Measurements from ENCODE around the gene GGACT. TPM values are rescaled to one million over a fixed set of nuclear protein-coding genes. Genes with fewer than 3 reads are reported as not detected.

GGACT gene
- total RNA-seq, 2 donors from 2014 or later = 4.2 to 7.7 TPM

GRCh38 chr13:100515410-100515800, 73.2 kb downstream of the GGACT start:
- no peaks in the 10 kb centered on the region for H3K9me3 Mint-ChIP-seq

GRCh38 chr13:100514788-100515409, 73.7 kb downstream of the GGACT start:
- no peaks in the 10 kb centered on the region for H3K27me3 Mint-ChIP-seq
- peaks cover 35 to 43% of the 10 kb centered on the region in 2 donors for H3K4me1 Mint-ChIP-seq (ENCODE audit: low read depth in 2 of 2)
- ATAC-seq = peak; percentile 82 to 85
- no peaks in the 10 kb centered on the region for H3K36me3 Mint-ChIP-seq
- no peaks in the 10 kb centered on the region for H3K9me3 Mint-ChIP-seq
- H3K4me3 Mint-ChIP-seq = no peak overlapping the region
- peak overlapping the region; percentile 36 to 58 for H3K27ac Mint-ChIP-seq
- DNase-seq (ENCODE audit: low spot score) = peak; percentile 71

More at GRCh38 chr13:100515410-100515800, 73.2 kb downstream of the GGACT start:
- ATAC-seq (no peak), DNase-seq (ENCODE audit: low spot score) (no peak)
- H3K27ac Mint-ChIP-seq = no peak overlapping the region
- H3K36me3 Mint-ChIP-seq = no peaks in the 10 kb centered on the region
- peaks cover 35 to 43% of the 10 kb centered on the region in 2 donors for H3K4me1 Mint-ChIP-seq (ENCODE audit: low read depth in 2 of 2)
- no peak overlapping the region for H3K4me3 Mint-ChIP-seq
- no peaks in the 10 kb centered on the region for H3K27me3 Mint-ChIP-seq

GRCh38 chr13:100513987-100514670, 74.5 kb downstream of the GGACT start:
- Mint-ChIP-seq H3K36me3 (no peaks in the 10 kb centered on the region), H3K27ac (peak overlapping the region; percentile 36 to 58), H3K9me3 (no peaks in the 10 kb centered on the region), H3K4me1 (ENCODE audit: low read depth in 2 of 2) (peaks cover 37 to 43% of the 10 kb centered on the region in 2 donors), H3K27me3 (no peaks in the 10 kb centered on the region), H3K4me3 (no peak overlapping the region)
- DNase-seq (ENCODE audit: low spot score) (no peak), ATAC-seq (no peak)

GRCh38 chr13:100513171-100513570, 75.4 kb downstream of the GGACT start:
- Mint-ChIP-seq H3K36me3 (no peaks in the 10 kb centered on the region), H3K27ac (peak overlapping the region in 1 of 2 donors; percentile 47), H3K27me3 (no peaks in the 10 kb centered on the region), H3K4me1 (ENCODE audit: low read depth in 2 of 2) (peaks cover 39 to 40% of the 10 kb centered on the region in 2 donors), H3K9me3 (no peaks in the 10 kb centered on the region), H3K4me3 (no peak overlapping the region)
- ATAC-seq = no peak
- DNase-seq (ENCODE audit: low spot score) = no peak

GRCh38 chr13:100512422-100512821, 76.2 kb downstream of the GGACT start:
- Mint-ChIP-seq H3K9me3 (no peaks in the 10 kb centered on the region), H3K27ac (peak overlapping the region; percentile 44 to 47), H3K4me3 (peak overlapping the region; percentile 54), H3K36me3 (no peaks in the 10 kb centered on the region), H3K4me1 (ENCODE audit: low read depth in 2 of 2) (peaks cover 34% of the 10 kb centered on the region in 2 donors), H3K27me3 (no peaks in the 10 kb centered on the region)
- DNase-seq (ENCODE audit: low spot score) (no peak), ATAC-seq (peak; percentile 46 to 69)

GRCh38 chr13:100511466-100511865, 77.1 kb downstream of the GGACT start:
- H3K4me3 Mint-ChIP-seq = no peak overlapping the region
- DNase-seq (ENCODE audit: low spot score) (no peak), ATAC-seq (no peak)
- no peak overlapping the region for H3K27ac Mint-ChIP-seq
- peaks cover 39 to 41% of the 10 kb centered on the region in 2 donors for H3K4me1 Mint-ChIP-seq (ENCODE audit: low read depth in 2 of 2)
- H3K9me3 Mint-ChIP-seq = no peaks in the 10 kb centered on the region
- H3K27me3 Mint-ChIP-seq = no peaks in the 10 kb centered on the region
- H3K36me3 Mint-ChIP-seq = no peaks in the 10 kb centered on the region

GRCh38 chr13:100510208-100510957, 78.2 kb downstream of the GGACT start:
- no peak for ATAC-seq
- Mint-ChIP-seq H3K4me3 (no peak overlapping the region), H3K36me3 (no peaks in the 10 kb centered on the region), H3K4me1 (ENCODE audit: low read depth in 2 of 2) (peaks cover 46 to 48% of the 10 kb centered on the region in 2 donors), H3K27ac (no peak overlapping the region), H3K9me3 (no peaks in the 10 kb centered on the region), H3K27me3 (no peaks in the 10 kb centered on the region)
- no peak for DNase-seq (ENCODE audit: low spot score)

GRCh38 chr13:100508996-100509395, 79.6 kb downstream of the GGACT start:
- Mint-ChIP-seq H3K27ac (no peak overlapping the region), H3K27me3 (no peaks in the 10 kb centered on the region), H3K9me3 (no peaks in the 10 kb centered on the region), H3K4me1 (ENCODE audit: low read depth in 2 of 2) (peaks cover 40 to 49% of the 10 kb centered on the region in 2 donors), H3K36me3 (no peaks in the 10 kb centered on the region), H3K4me3 (no peak overlapping the region)
- DNase-seq (ENCODE audit: low spot score) (no peak), ATAC-seq (no peak)

- Mint-ChIP-seq H3K9me3 (no peaks in the 10 kb centered on the region), H3K27me3 (no peaks in the 10 kb centered on the region), H3K4me1 (ENCODE audit: low read depth in 2 of 2) (peaks cover 38 to 49% of the 10 kb centered on the region in 2 donors), H3K27ac (peak overlapping the region in 1 of 2 donors; percentile 90), H3K4me3 (no peak overlapping the region), H3K36me3 (no peaks in the 10 kb centered on the region)
- ATAC-seq = no peak
- no peak for DNase-seq (ENCODE audit: low spot score)
Measured at GRCh38 chr13:100508455-100508854, 80.1 kb downstream of the GGACT start.

- no peaks in the 10 kb centered on the region for H3K36me3 Mint-ChIP-seq
- peak overlapping the region; percentile 90 to 96 for H3K27ac Mint-ChIP-seq
- peak overlapping the region; percentile 87 for H3K4me3 Mint-ChIP-seq
- peaks cover 37 to 43% of the 10 kb centered on the region in 2 donors for H3K4me1 Mint-ChIP-seq (ENCODE audit: low read depth in 2 of 2)
- no peaks in the 10 kb centered on the region for H3K27me3 Mint-ChIP-seq
- H3K9me3 Mint-ChIP-seq = no peaks in the 10 kb centered on the region
- ATAC-seq (peak; percentile 13 to 57), DNase-seq (ENCODE audit: low spot score) (no peak)
Measured at GRCh38 chr13:100506600-100507422, 81.8 kb downstream of the GGACT start.

GRCh38 chr13:100506154-100506553, 82.4 kb downstream of the GGACT start:
- ATAC-seq (peak; percentile 85 to 95), DNase-seq (ENCODE audit: low spot score) (no peak)
- Mint-ChIP-seq H3K36me3 (no peaks in the 10 kb centered on the region), H3K4me1 (ENCODE audit: low read depth in 2 of 2) (peaks cover 30 to 36% of the 10 kb centered on the region in 2 donors), H3K27ac (peak overlapping the region; percentile 90 to 96), H3K4me3 (peak overlapping the region; percentile 87), H3K27me3 (no peaks in the 10 kb centered on the region), H3K9me3 (no peaks in the 10 kb centered on the region)

GRCh38 chr13:100503622-100504021, 85.0 kb downstream of the GGACT start:
- Mint-ChIP-seq H3K27ac (no peak overlapping the region), H3K27me3 (no peaks in the 10 kb centered on the region), H3K36me3 (no peaks in the 10 kb centered on the region), H3K4me1 (ENCODE audit: low read depth in 2 of 2) (peaks cover 29 to 39% of the 10 kb centered on the region in 2 donors), H3K4me3 (no peak overlapping the region), H3K9me3 (no peaks in the 10 kb centered on the region)
- DNase-seq (ENCODE audit: low spot score) (no peak), ATAC-seq (no peak)

- Mint-ChIP-seq H3K9me3 (no peaks in the 10 kb centered on the region), H3K27me3 (no peaks in the 10 kb centered on the region), H3K27ac (no peak overlapping the region), H3K4me1 (ENCODE audit: low read depth in 2 of 2) (peaks cover 32 to 42% of the 10 kb centered on the region in 2 donors), H3K4me3 (peak overlapping the region; percentile 9), H3K36me3 (no peaks in the 10 kb centered on the region)
- ATAC-seq = no peak
- no peak for DNase-seq (ENCODE audit: low spot score)
Measured at GRCh38 chr13:100502446-100502845, 86.1 kb downstream of the GGACT start.
